ENCODE data around the gene BHLHE40. TPM values are rescaled to one million over a fixed set of nuclear protein-coding genes. Genes with fewer than 3 reads are reported as not detected.

The BHLHE40 gene
- 13.6 and 40.5 TPM in 2 replicates for total RNA-seq (ENCODE audit: low replicate concordance)
- long read RNA-seq, transcript BHLHE40-201 (5 exons, 3,473 nt) = major isoform, 58 of 79 reads
- long read RNA-seq, partial matches to known transcripts = 15 of 79 reads
- long read RNA-seq, other reads (novel, unspliced or antisense) = 6 of 79 reads

DNA sequence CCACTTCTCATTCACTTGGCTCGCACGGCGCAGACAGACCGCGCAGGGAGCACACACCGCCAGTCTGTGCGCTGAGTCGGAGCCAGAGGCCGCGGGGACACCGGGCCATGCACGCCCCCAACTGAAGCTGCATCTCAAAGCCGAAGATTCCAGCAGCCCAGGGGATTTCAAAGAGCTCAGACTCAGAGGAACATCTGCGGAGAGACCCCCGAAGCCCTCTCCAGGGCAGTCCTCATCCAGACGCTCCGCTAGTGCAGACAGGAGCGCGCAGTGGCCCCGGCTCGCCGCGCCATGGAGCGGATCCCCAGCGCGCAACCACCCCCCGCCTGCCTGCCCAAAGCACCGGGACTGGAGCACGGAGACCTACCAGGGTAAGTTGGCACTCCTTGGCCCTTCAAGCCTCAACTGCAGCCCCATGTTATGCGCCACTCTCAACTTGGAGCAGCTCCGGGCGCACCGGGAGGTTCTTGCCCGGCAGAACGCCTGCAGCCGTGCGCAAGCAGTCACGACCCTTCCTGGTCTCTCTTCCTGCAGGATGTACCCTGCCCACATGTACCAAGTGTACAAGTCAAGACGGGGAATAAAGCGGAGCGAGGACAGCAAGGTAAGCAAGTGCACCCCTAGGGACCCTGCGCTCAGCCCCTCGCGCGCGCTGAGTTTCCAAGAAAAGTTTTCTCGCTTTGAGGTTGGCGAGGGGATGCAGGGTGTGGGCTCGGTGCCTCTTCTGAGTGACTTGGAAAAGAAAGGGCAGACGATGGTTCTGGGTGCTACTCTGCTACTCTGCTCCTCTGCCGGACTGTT lies at the start of gene BHLHE40:
BHLHE40 (plus strand) TSS at position 10 of the 801 bp plus-strand sequence; CDS start at position 292, 282 bp downstream.
- Mint-ChIP-seq H3K27ac (peak within 1 kb of the TSS; percentile 90), H3K4me3 (peak within 1 kb of the TSS; percentile 96), H3K9me3 (no peaks in the 10 kb centered on the region), H3K36me3 (peaks cover 12% of the 10 kb centered on the region), H3K27me3 (peaks cover 41% of the 10 kb centered on the region), H3K4me1 (ENCODE audit: unreplicated experiment) (peaks cover 40% of the 10 kb centered on the region)
- DNase-seq (ENCODE audit: extremely low spot score, unreplicated experiment) = no peak
- TF ChIP-seq, protein P1, sequence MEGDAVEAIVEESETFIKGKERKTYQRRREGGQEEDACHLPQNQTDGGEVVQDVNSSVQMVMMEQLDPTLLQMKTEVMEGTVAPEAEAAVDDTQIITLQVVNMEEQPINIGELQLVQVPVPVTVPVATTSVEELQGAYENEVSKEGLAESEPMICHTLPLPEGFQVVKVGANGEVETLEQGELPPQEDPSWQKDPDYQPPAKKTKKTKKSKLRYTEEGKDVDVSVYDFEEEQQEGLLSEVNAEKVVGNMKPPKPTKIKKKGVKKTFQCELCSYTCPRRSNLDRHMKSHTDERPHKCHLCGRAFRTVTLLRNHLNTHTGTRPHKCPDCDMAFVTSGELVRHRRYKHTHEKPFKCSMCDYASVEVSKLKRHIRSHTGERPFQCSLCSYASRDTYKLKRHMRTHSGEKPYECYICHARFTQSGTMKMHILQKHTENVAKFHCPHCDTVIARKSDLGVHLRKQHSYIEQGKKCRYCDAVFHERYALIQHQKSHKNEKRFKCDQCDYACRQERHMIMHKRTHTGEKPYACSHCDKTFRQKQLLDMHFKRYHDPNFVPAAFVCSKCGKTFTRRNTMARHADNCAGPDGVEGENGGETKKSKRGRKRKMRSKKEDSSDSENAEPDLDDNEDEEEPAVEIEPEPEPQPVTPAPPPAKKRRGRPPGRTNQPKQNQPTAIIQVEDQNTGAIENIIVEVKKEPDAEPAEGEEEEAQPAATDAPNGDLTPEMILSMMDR (conservative IDR thresholded peaks at IDR 0.05) = no peak

DNA sequence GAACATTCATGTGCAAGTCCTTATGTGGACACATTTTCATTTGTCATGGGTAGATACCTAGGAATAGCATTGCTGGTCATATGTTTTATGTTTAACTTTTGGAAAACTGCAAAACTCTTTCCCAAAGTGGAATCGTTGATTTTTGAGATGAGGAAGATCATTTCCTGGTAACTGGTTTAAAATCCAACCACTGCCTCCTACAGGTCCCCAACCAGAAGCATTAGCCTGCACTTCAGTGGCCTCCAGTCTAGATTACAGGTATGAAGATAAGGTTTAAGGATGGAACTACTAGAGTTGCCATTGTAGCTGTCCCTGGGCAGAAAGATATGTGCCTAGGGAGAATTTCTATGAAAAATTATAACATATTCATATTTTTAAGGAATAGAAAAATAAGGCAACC lies 48.7 kb upstream of the BHLHE40 start:
- no peak overlapping the region for H3K4me3 Mint-ChIP-seq
- no peaks in the 10 kb centered on the region for H3K4me1 Mint-ChIP-seq (ENCODE audit: unreplicated experiment)
- no peak overlapping the region for H3K27ac Mint-ChIP-seq
- H3K36me3 Mint-ChIP-seq = no peaks in the 10 kb centered on the region
- no peaks in the 10 kb centered on the region for H3K9me3 Mint-ChIP-seq
- no peak for DNase-seq (ENCODE audit: extremely low spot score, unreplicated experiment)
- no peaks in the 10 kb centered on the region for H3K27me3 Mint-ChIP-seq
- TF ChIP-seq, protein P1 (conservative IDR thresholded peaks at IDR 0.05) = no peak

DNA sequence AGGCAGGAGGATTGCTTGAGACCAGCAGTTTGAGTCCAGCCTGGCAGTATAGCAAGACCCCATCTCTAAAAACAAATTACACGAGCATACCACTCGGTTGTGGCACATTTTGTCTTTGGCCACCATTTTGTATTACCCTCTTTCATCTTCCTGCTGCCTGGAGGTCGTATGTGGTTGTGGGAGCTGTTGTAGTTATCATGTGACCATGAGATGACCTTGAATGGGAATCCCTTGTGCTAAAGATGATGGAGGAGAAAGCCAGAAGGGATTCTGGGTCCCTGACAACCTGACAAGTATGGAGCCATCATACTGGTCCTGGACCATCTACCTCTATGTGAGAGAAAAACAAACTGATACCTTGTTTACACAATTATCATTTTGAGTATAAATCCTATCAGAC lies 45.2 kb upstream of the BHLHE40 start:
- no peak for DNase-seq (ENCODE audit: extremely low spot score, unreplicated experiment)
- Mint-ChIP-seq H3K4me1 (ENCODE audit: unreplicated experiment) (peaks cover 5% of the 10 kb centered on the region), H3K9me3 (no peaks in the 10 kb centered on the region), H3K27ac (no peak overlapping the region), H3K27me3 (no peaks in the 10 kb centered on the region), H3K4me3 (no peak overlapping the region), H3K36me3 (no peaks in the 10 kb centered on the region)
- TF ChIP-seq, protein P1 (conservative IDR thresholded peaks at IDR 0.05) = no peak

DNA sequence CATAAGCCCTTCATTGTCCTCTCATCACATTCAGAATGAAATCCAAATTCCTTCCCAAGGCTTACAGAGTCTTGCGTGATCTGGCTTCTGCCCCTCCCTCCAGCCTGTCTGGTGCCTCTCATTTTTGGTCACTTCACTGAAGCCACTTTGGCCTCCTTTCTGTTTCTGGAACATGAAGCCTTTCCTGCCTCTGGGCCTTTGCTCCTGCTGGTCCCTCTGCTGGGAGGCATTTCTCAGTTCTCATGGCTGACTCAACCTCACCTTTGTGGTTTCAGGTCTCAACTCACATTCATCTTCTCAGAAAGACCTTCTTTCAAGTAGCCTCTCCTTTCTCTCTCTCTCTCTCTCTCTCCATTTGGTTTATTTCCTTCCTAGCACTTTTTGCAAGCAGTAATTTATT lies 43.9 kb upstream of the BHLHE40 start:
- Mint-ChIP-seq H3K36me3 (no peaks in the 10 kb centered on the region), H3K27ac (no peak overlapping the region), H3K4me1 (ENCODE audit: unreplicated experiment) (peaks cover 5% of the 10 kb centered on the region), H3K27me3 (no peaks in the 10 kb centered on the region), H3K4me3 (no peak overlapping the region), H3K9me3 (no peaks in the 10 kb centered on the region)
- TF ChIP-seq, protein P1 (conservative IDR thresholded peaks at IDR 0.05) = no peak
- DNase-seq (ENCODE audit: extremely low spot score, unreplicated experiment) = no peak

DNA sequence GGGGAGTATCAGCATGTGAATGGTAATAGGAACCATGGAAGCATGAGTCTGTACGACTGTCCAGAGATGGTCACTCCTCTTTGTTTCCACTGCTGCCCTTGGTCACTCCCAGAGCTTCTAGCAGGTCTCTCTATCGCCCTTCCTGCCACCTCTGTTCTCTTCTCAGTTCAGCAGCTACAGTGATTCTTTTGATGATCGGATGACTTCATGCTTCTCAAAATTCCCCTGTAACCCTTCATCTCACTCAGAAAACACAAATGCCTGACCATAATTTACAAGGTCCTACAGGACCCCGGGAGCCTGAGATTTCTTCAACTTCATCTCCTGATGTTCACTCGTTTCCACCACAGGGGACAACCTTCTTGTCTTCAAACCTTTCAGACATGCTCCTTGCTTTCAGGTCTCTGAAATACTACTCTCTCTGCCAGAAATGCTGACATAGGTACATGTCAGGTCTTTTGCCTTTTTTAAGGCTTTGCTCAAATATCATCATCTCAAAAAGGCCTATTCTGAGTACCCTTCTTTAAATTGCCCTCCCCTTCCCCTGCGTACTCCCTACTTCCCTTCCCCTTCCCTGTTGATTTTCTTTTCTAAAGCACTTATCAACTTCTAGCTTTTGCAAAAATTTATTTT lies 42.1 kb upstream of the BHLHE40 start:
- Mint-ChIP-seq H3K36me3 (no peaks in the 10 kb centered on the region), H3K27ac (no peak overlapping the region), H3K27me3 (no peaks in the 10 kb centered on the region), H3K4me3 (no peak overlapping the region), H3K9me3 (no peaks in the 10 kb centered on the region), H3K4me1 (ENCODE audit: unreplicated experiment) (peaks cover 5% of the 10 kb centered on the region)
- no peak for DNase-seq (ENCODE audit: extremely low spot score, unreplicated experiment)
- TF ChIP-seq, protein P1 (conservative IDR thresholded peaks at IDR 0.05) = no peak
